SK-N-SH treated with all-trans-retinoic acid at 6 μM for 48 hours (cell line): ENCODE measurements around the gene AARS1.
"Not testable (repeated sequence)": the region's sequence is repeated elsewhere in the genome, so short reads cannot be mapped to it uniquely, and the experiment has no call there.

Source experiments
- ATAC-seq: fragments of 200-7000 bp; cut with Tn5 transposase; 3 replicates; pipeline ENCODE4 v1.9.1; 2020; ENCODE audit warnings: mild to moderate bottlenecking, moderate library complexity
- ARNTL ChIP-seq: fragments of 450-650 bp; formaldehyde crosslinking; IDR thresholded peaks from 2 replicates; pipeline ENCODE4 v1.5.0; 2020; ENCODE audit warnings: low read depth, mild to moderate bottlenecking, moderate library complexity, borderline replicate concordance
- BACH2 ChIP-seq: fragments of 250-450 bp; sonication (Bioruptor Pico); IDR thresholded peaks from 2 replicates; pipeline ENCODE4 v1.9.0; 2021; ENCODE audit warnings: mild to moderate bottlenecking, borderline replicate concordance
- CREB5 ChIP-seq: fragments of 250-450 bp; sonication (Bioruptor Pico); IDR thresholded peaks from 2 replicates; pipeline ENCODE4 v1.5.1; 2020; ENCODE audit warnings: low read depth, mild to moderate bottlenecking, moderate library complexity
- CSDC2 ChIP-seq: fragments of 250-450 bp; sonication (Bioruptor Pico); IDR thresholded peaks from 2 replicates; pipeline ENCODE4 v1.5.0; 2020; ENCODE audit warnings: mild to moderate bottlenecking, moderate library complexity
- CSRNP3 ChIP-seq: fragments of 250-450 bp; sonication (Bioruptor Pico); IDR thresholded peaks from 2 replicates; pipeline ENCODE4 v1.5.1; 2021; ENCODE audit warnings: mild to moderate bottlenecking, moderate library complexity
- ESRRG ChIP-seq: fragments of 250-450 bp; sonication (Bioruptor Pico); IDR thresholded peaks from 2 replicates; pipeline ENCODE4 v1.6.1; 2021; ENCODE audit warnings: mild to moderate bottlenecking
- GLIS3 ChIP-seq: fragments of 250-450 bp; sonication (Bioruptor Pico); IDR thresholded peaks from 2 replicates; pipeline ENCODE4 v1.5.0; 2020; ENCODE audit warnings: mild to moderate bottlenecking, moderate library complexity
- ISL1 ChIP-seq: fragments of 250-450 bp; sonication (Bioruptor Pico); IDR thresholded peaks from 2 replicates; pipeline ENCODE4 v2.1.2; 2022; ENCODE audit warnings: mild to moderate bottlenecking, moderate library complexity
- OSR1 ChIP-seq: fragments of 250-450 bp; sonication (Bioruptor Pico); IDR thresholded peaks from 2 replicates; pipeline ENCODE4 v1.8.0; 2022; ENCODE audit warnings: moderate library complexity, mild to moderate bottlenecking, inconsistent platforms
- PATZ1 ChIP-seq: fragments of 250-450 bp; sonication (Bioruptor Pico); IDR thresholded peaks from 2 replicates; pipeline ENCODE4 v1.8.0; 2020; ENCODE audit warnings: mild to moderate bottlenecking, moderate library complexity, borderline replicate concordance
- POU6F1 ChIP-seq: fragments of 250-450 bp; sonication (Bioruptor Pico); IDR thresholded peaks from 2 replicates; pipeline ENCODE4 v1.8.0; 2021; ENCODE audit warnings: low read depth, mild to moderate bottlenecking, moderate library complexity, borderline replicate concordance
- PPARA ChIP-seq: fragments of 250-450 bp; sonication (Bioruptor Pico); IDR thresholded peaks from 2 replicates; pipeline ENCODE4 v1.5.0; 2020; ENCODE audit warnings: mild to moderate bottlenecking, borderline replicate concordance
- SNAI2 ChIP-seq: fragments of 250-450 bp; sonication (Bioruptor Pico); IDR thresholded peaks from 2 replicates; pipeline ENCODE4 v1.5.0; 2020; ENCODE audit warnings: mild to moderate bottlenecking, moderate library complexity
- TCF4 ChIP-seq: fragments of 250-450 bp; sonication (Bioruptor Pico); IDR thresholded peaks from 2 replicates; pipeline ENCODE4 v1.8.0; 2021; ENCODE audit warnings: mild to moderate bottlenecking, moderate library complexity, borderline replicate concordance
- TOX ChIP-seq: fragments of 250-450 bp; sonication (Bioruptor Pico); IDR thresholded peaks from 2 replicates; pipeline ENCODE4 v1.8.0; 2021; ENCODE audit warnings: mild to moderate bottlenecking, moderate library complexity, borderline replicate concordance
- TSHZ2 ChIP-seq: fragments of 250-450 bp; sonication (Bioruptor Pico); IDR thresholded peaks from 2 replicates; pipeline ENCODE4 v1.5.0; 2020; ENCODE audit warnings: mild to moderate bottlenecking, moderate library complexity
- ZFP3 ChIP-seq: fragments of 250-450 bp; sonication (Bioruptor Pico); IDR thresholded peaks from 2 replicates; pipeline ENCODE4 v1.5.0; 2020; ENCODE audit warnings: mild to moderate bottlenecking, moderate library complexity
- ZFP30 ChIP-seq: fragments of 450-650 bp; formaldehyde crosslinking; IDR thresholded peaks from 2 replicates; pipeline ENCODE4 v1.5.0; 2022; ENCODE audit warnings: mild to moderate bottlenecking, moderate library complexity
- ZNF565 ChIP-seq: fragments of 450-650 bp; formaldehyde crosslinking; conservative IDR thresholded peaks from 2 replicates; pipeline ENCODE4 v1.5.0; 2020; ENCODE audit warnings: low read depth, mild to moderate bottlenecking, moderate library complexity
- ZNF70 ChIP-seq: fragments of 450-650 bp; formaldehyde crosslinking; IDR thresholded peaks from 2 replicates; pipeline ENCODE4 v1.5.0; 2020; ENCODE audit warnings: mild to moderate bottlenecking, moderate library complexity
- ZNF8 ChIP-seq: fragments of 450-650 bp; formaldehyde crosslinking; IDR thresholded peaks from 2 replicates; pipeline ENCODE4 v1.5.0; 2020; ENCODE audit warnings: mild to moderate bottlenecking, moderate library complexity

The AARS1 gene

GRCh38 chr16:70269471-70269870 is 19.8 kb downstream of the AARS1 start:
- no peak for TF ChIP-seq ZFP30
- no peak for TF ChIP-seq OSR1
- no peak for TF ChIP-seq CSRNP3 (CRISPR knock-in tag)
- no peak for TF ChIP-seq GLIS3 (CRISPR knock-in tag)
- no peak for TF ChIP-seq TCF4
- TF ChIP-seq POU6F1 (CRISPR knock-in tag): no peak
- TF ChIP-seq ISL1 (CRISPR knock-in tag): no peak
- no peak for TF ChIP-seq ZNF565 (CRISPR knock-in tag)
- TF ChIP-seq TOX (CRISPR knock-in tag): no peak
- TF ChIP-seq SNAI2 (CRISPR knock-in tag): no peak
- TF ChIP-seq TSHZ2 (CRISPR knock-in tag): no peak
- TF ChIP-seq ZNF70 (CRISPR knock-in tag): no peak
- no peak for TF ChIP-seq CSDC2 (CRISPR knock-in tag)
- no peak for TF ChIP-seq PPARA (CRISPR knock-in tag)
- TF ChIP-seq ESRRG (CRISPR knock-in tag): no peak
- TF ChIP-seq BACH2 (CRISPR knock-in tag): no peak
- TF ChIP-seq ARNTL: no peak
- ATAC-seq: no peak

GRCh38 chr16:70267922-70268321 is 21.4 kb downstream of the AARS1 start:
- peak; percentile 35; the same call in 2 of the 3 replicates for ATAC-seq

- peak; percentile 91 for ATAC-seq
- TF ChIP-seq PATZ1 (CRISPR knock-in tag): no peak
- TF ChIP-seq ZNF8 (CRISPR knock-in tag): no peak
- TF ChIP-seq ZFP30: no peak
- no peak for TF ChIP-seq CREB5 (CRISPR knock-in tag)
- no peak for TF ChIP-seq ZNF565 (CRISPR knock-in tag)
- TF ChIP-seq ZFP3: no peak
Measured at GRCh38 chr16:70267516-70267915, 21.8 kb downstream of the AARS1 start.

- ATAC-seq: not testable (repeated sequence)
Measured at GRCh38 chr16:70259903-70260302, 29.4 kb downstream of the AARS1 start.
